ENCODE measurements around the gene ATG16L2. TPM values are rescaled to one million over a fixed set of nuclear protein-coding genes. Genes with fewer than 3 reads are reported as not detected.

Gene ATG16L2
- polyA plus RNA-seq (ENCODE audit: insufficient read length), result 17.9 TPM

GRCh38 chr11:72814286-72815109, at the start of gene ATG16L2:
Gene ATG16L2 (plus strand): TSS chr11:72814411. CDS start chr11:72814446, 35 bp downstream.
- DNase-seq, result peak; percentile 91

- DNase-seq, result no peak
Observed at GRCh38 chr11:72764503-72764902, 49.7 kb upstream of the ATG16L2 start.

GRCh38 chr11:72766152-72766902, 47.9 kb upstream of the ATG16L2 start:
- DNase-seq, result no peak

GRCh38 chr11:72767203-72768062, 46.8 kb upstream of the ATG16L2 start:
- DNase-seq, result no peak

GRCh38 chr11:72768581-72768980, 45.6 kb upstream of the ATG16L2 start:
- DNase-seq, result no peak

- DNase-seq, result no peak
Observed at GRCh38 chr11:72769680-72770079, 44.5 kb upstream of the ATG16L2 start.

- DNase-seq, result no peak
Observed at GRCh38 chr11:72770799-72771198, 43.4 kb upstream of the ATG16L2 start.

- DNase-seq, result no peak
Observed at GRCh38 chr11:72771507-72771906, 42.7 kb upstream of the ATG16L2 start.

GRCh38 chr11:72772059-72772458, 42.2 kb upstream of the ATG16L2 start:
- no peak for DNase-seq

GRCh38 chr11:72773291-72773690, 40.9 kb upstream of the ATG16L2 start:
- peak; percentile 83 for DNase-seq

- no peak for DNase-seq
Observed at GRCh38 chr11:72773696-72774095, 40.5 kb upstream of the ATG16L2 start.

GRCh38 chr11:72774499-72774898, 39.7 kb upstream of the ATG16L2 start:
- DNase-seq, result no peak

GRCh38 chr11:72775288-72776110, 38.7 kb upstream of the ATG16L2 start:
- DNase-seq, result no peak

- no peak for DNase-seq
Observed at GRCh38 chr11:72776117-72776843, 37.9 kb upstream of the ATG16L2 start.

GRCh38 chr11:72776844-72777754, 37.1 kb upstream of the ATG16L2 start:
- DNase-seq, result no peak

GRCh38 chr11:72777755-72778278, 36.4 kb upstream of the ATG16L2 start:
- no peak for DNase-seq

- DNase-seq, result no peak
Observed at GRCh38 chr11:72778535-72779494, 35.4 kb upstream of the ATG16L2 start.

- no peak for DNase-seq
Observed at GRCh38 chr11:72779495-72780128, 34.6 kb upstream of the ATG16L2 start.

Measured in hindlimb muscle (tissue), 1 donor.